GM21786 (cell line): ENCODE results near the gene SLC6A3.

Experiments used
- ATAC-seq: cut with Tn5 transposase; IDR thresholded peaks from one replicate; pipeline ENCODE4 v1.9.1; 2021; ENCODE audit not compliant: unreplicated experiment

SLC6A3 gene

DNA sequence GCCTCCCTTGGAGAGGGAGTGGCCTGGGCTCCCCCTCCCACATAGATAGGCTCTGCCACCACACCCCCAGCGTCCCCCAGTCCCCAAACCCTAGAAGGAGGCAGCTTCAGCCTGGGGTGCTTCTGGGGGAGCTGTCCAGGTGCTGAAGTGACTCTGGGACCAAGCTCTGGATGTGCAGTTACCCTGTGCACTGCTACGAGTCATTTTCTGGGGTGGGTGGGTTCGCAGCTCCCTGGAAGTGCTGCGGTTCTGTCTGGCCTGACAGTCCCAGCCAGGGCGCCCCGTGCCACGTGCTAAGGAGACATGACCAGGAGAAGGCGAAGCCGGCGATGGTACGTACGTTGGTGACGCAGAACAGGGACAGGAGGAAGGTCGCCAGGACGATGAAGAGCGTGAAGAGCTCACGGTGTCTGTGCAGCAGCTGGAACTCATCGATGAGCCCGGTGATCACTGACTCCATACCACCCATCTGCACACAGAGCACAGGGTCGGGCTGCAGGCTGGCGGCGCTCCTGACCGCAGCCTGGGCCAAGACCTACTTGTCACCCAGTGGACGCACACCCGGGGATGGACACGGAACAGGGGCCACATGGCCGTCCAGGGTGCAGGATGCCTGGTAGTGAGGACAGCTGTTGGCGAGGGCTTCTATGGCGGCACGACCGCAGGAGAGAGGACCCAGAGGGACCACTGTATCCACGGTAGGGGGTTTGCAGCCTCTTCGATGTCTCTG is 35.7 kb downstream of the SLC6A3 start:
- no peak for ATAC-seq

GRCh38 chr5:1406681-1407640 is 38.3 kb downstream of the SLC6A3 start:
- no peak for ATAC-seq

DNA sequence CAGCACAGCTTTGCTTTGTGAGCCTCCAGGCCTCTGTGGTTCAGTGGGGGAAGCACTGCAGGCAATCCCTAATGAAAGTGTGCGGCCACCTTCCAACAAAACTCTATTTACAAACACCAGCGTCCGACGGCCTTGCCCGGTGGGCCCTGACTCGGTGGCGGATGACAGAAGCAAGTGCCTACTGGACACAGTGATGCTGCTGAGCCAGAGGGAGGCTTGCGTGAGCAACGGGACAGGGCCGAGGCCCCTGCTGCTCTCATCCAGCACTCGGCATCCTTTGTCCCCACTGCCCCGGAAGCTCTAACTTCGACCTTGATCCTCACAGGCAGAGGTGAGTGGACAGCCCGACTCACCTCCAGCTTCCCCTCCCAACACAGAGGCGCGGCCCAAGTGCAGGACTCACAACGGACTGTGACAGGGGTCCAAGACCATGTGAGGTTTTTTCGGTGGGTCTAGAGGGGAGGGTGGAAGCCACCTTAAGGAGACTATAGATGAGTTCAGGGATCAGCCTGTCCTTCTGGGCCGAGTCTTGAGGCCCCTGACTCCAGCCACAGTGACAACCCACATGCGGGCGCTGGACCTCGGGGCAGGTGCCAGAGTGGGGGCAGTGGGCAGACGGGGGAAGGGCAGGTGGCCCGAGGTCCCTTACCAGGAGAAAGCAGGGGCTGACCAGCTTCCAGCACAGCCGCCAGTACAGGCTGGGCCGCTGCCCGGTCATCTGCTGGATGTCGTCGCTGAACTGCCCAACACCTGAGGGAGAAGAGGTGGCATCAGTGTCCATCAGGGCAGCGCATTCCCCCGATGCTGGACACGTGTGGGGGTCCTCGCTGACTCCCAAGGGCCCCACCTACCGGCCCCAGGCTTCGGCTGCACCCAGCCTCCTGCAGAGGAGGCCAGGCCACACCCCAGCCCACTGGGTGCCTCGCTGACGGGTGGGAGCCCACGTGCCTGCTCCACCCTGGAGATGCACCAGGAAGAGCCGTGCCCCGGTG is 39.4 kb downstream of the SLC6A3 start:
- ATAC-seq: no peak

GRCh38 chr5:1405121-1405520 is 40.1 kb downstream of the SLC6A3 start:
- ATAC-seq: no peak

- no peak for ATAC-seq
Observed at GRCh38 chr5:1404062-1404461, 41.2 kb downstream of the SLC6A3 start.

- no peak for ATAC-seq
Observed at GRCh38 chr5:1402611-1403255, 42.5 kb downstream of the SLC6A3 start.

DNA sequence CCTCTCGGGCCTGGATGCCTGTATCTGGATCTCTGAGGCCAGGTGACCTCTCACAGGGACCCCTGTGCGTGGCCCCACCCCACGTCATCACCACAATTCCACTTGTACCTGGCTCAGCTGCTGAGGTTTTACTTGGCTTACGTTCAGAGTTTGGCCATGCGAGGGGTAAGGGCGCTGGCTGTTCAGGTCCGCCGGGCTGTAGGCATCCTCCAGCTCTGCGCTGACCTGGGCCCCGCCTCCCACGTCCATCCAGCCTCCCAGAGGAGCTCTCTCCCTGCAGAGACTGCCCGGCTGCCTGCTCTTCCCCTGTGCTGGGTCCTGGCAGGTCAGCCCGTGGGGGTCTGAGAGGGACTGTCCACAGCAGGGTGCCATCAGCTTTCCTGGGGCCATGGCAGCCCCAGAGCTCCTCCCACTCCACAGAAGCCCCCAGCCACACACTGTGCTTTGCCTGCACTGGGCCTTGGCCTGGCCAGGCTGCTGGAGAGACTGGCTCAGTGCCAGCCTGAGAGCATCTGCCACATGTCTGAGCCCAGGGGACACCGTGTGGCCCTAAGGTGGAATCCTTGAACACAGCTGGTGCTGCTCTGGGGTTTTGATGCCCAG is 43.6 kb downstream of the SLC6A3 start:
- no peak for ATAC-seq

DNA sequence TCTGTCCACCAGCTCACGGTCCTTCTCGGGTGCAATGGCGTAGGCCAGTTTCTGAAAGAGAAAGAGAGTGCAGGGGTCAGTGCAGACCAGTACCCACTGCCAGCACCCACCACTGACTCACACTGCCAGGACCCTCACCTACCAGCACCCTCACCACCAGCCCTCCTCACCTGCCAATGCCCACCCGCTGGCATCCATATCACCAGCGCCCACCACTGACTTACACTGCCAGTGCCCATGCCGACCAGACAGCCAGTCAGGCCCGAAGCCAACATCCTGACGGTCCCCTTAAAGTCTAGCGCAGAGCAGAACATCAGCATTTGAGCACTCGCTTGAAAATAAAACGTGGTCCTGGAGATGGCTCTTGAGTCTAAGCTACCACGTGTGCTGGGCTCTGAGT is 44.3 kb downstream of the SLC6A3 start:
- no peak for ATAC-seq

GRCh38 chr5:1400211-1400855 is 44.9 kb downstream of the SLC6A3 start:
- ATAC-seq: no peak

DNA sequence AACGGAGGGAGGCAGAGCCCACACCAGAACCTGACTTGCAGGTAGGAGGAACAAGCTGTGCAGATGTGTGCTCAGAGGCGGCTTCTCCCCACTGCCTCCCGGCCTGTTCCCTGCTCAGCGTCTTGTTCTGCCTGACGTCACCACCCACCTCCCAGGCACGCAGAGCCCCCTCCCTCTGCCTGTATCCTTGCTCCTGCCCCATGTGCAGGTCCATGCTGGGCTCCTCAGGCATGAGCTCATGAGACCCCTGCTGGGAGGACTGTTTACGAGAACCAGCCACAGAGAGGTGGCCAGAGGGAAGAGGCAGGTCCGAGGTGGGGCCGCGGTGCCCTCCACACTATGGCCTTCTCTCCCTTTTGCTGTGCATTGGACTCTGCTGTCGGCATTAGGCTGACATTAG is 45.5 kb downstream of the SLC6A3 start:
- no peak for ATAC-seq

- ATAC-seq: no peak
Observed at GRCh38 chr5:1396293-1396816, 48.9 kb downstream of the SLC6A3 start.

- ATAC-seq: no peak
Observed at GRCh38 chr5:1394881-1395860, 50.1 kb downstream of the SLC6A3 start.

GRCh38 chr5:1393571-1394501 is 51.4 kb downstream of the SLC6A3 start:
- no peak for ATAC-seq

DNA sequence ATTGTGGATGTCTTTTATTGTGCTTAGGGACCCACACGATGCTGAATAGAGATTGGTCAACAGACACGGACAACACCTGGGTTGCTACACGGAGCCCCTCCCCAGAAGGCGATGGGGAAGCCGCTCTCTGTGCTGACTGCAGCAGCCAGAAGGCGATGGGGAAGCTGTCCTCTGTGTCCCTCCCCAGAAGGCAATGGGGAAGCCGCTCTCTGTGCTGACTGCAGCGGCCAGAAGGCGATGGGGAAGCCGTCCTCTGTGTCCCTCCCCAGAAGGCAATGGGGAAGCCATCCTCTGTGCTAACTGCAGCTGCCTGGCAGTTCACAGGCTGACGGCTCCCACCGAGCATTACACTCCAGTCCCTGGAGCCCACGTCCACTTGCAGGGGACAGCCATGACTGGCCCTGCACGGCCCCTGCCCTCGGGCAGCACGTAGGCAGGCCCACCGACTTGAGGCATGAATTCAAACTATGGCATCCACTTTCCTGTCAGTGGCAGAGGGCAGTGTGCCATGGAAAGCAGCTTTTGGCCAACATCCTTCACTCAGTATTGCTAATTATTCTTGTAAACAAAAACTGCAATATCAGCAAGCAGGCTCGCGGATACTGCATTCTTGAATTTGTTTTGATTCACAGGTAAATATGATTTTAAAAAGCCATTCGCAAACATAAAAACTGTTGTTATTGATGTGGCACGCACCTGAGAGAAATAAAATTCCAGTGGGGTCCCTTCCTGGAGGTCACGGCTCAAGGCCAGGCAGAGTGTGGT is 52.3 kb downstream of the SLC6A3 start:
- no peak for ATAC-seq

DNA sequence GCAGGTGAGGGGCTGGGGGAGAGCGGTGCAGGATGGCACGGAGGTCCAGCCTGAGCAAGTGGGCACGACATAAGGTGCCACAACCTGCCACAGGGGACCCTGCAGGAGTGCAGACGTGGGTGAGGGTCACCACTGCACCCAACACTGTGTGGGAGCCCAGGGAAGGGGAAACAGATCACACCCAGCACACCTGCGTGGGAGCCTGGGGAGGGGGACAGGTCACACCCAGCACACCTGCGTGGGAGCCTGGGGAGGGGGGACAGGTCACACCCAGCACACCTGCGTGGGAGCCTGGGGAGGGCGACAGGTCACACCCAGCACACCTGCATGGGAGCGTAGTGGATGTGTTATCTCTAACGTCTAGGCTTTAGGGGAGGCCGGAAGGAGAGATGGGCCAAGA is 53.0 kb downstream of the SLC6A3 start:
- no peak for ATAC-seq

DNA sequence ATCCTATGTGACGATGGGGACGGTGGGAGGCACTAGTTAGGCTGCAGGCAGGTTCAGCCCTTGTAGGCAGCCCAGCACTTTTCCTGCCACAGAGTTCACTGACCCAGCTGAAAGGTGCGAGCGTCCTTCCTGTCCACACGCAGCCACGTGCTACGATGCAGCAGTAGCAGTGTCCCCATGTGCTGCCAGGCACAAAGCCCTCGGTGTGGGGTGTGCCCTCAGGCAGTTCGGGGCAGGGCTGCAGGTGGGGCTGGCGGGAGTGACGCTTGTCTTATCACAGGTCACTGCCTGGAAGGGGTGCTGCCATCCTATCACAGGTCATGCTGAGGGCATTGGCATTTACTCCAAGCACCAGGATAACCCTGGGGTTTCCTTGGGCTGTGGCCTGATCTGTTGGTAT is 53.5 kb downstream of the SLC6A3 start:
- no peak for ATAC-seq
